SW480 (cell line): ENCODE measurements around the gene SLC6A6.

Source experiments
- DNase-seq: peaks from one replicate; pipeline ENCODE4 v3.0.0-alpha.2; 2016; ENCODE audit warnings: low spot score

SLC6A6 gene

GRCh38 chr3:14523792-14524191 is 121.4 kb downstream of the SLC6A6 start:
- DNase-seq: no peak

- DNase-seq: peak; percentile 30
Observed at GRCh38 chr3:14524311-14524711, 121.9 kb downstream of the SLC6A6 start.

- no peak for DNase-seq
Observed at GRCh38 chr3:14524920-14525660, 122.7 kb downstream of the SLC6A6 start.

- no peak for DNase-seq
Observed at GRCh38 chr3:14525685-14526631, 123.6 kb downstream of the SLC6A6 start.

GRCh38 chr3:14528081-14528480 is 125.7 kb downstream of the SLC6A6 start:
- DNase-seq: no peak

GRCh38 chr3:14531856-14532395 is 129.5 kb downstream of the SLC6A6 start:
- no peak for DNase-seq

- peak; percentile 73 for DNase-seq
Observed at GRCh38 chr3:14532691-14533456, 130.5 kb downstream of the SLC6A6 start.

- DNase-seq: no peak
Observed at GRCh38 chr3:14533457-14533958, 131.1 kb downstream of the SLC6A6 start.

GRCh38 chr3:14534516-14535191 is 132.2 kb downstream of the SLC6A6 start:
- no peak for DNase-seq

- no peak for DNase-seq
Observed at GRCh38 chr3:14535616-14536015, 133.2 kb downstream of the SLC6A6 start.

- DNase-seq: no peak
Observed at GRCh38 chr3:14536055-14536815, 133.8 kb downstream of the SLC6A6 start.

- DNase-seq: no peak
Observed at GRCh38 chr3:14536837-14537589, 134.6 kb downstream of the SLC6A6 start.

GRCh38 chr3:14537590-14538450 is 135.4 kb downstream of the SLC6A6 start:
- DNase-seq: peak; percentile 25

GRCh38 chr3:14538451-14539088 is 136.2 kb downstream of the SLC6A6 start:
- DNase-seq: no peak
